GM12878 (cell line): ENCODE results near the gene SLC38A1. TPM values are rescaled to one million over a fixed set of nuclear protein-coding genes. Genes with fewer than 3 reads are reported as not detected.

ENCODE experiments used
- CBFB ChIP-seq: IDR thresholded peaks from 2 replicates; pipeline ENCODE4 v1.6.1; 2016; ENCODE audit warnings: antibody characterized with exemption, low read depth
- E4F1 ChIP-seq: fragments of 450-650 bp; IDR thresholded peaks from 2 replicates; pipeline ENCODE4 v1.6.1; 2018; ENCODE audit warnings: borderline replicate concordance, mild to moderate bottlenecking; ENCODE audit not compliant: partially characterized antibody
- FOXK2 ChIP-seq: fragments of 450-650 bp; IDR thresholded peaks from 2 replicates; pipeline ENCODE4 v1.6.1; 2017; ENCODE audit warnings: mild to moderate bottlenecking, moderate library complexity
- HCFC1 ChIP-seq: fragments of 150-350 bp; IDR thresholded peaks from 2 replicates; pipeline ENCODE4 v1.6.1; 2014; ENCODE audit warnings: low read length
- POLR2AphosphoS2 ChIP-seq: IDR thresholded peaks from 2 replicates; pipeline ENCODE4 v1.6.1; 2011; ENCODE audit warnings: low read depth, mild to moderate bottlenecking, low read length, improper control_type of control experiment, moderate library complexity
- WRNIP1 ChIP-seq: IDR thresholded peaks from 2 replicates; pipeline ENCODE4 v1.6.1; 2011; ENCODE audit warnings: low read depth, low read length, improper control_type of control experiment, borderline replicate concordance
- ZBTB4 ChIP-seq: fragments of 450-650 bp; formaldehyde crosslinking; IDR thresholded peaks from 2 replicates; pipeline ENCODE4 v1.4.0; 2022; ENCODE audit warnings: mild to moderate bottlenecking, moderate library complexity
- polyA plus RNA-seq, 11 experiments: library from polyadenylated mRNA; depleted of rRNA in 4 of 11; unstranded in 6 of 11; stranded (reverse) in 5 of 11; fragments of >200 nt; fragmentation: Nextera tagmentation in 4 of 11; fragmentation: Illumina TruSeq in 1 of 11; extraction: Ambion mirVana in 4 of 11; extraction: Trizol in 1 of 11; gene quantifications; 1 replicate in 1 of 11; 2 replicates in 10 of 11; pipeline versions ENCODE4 v1.2.1 to v1.2.3, GENCODE V29; 2011 to 2016; ENCODE audit warnings: inconsistent platforms in 2 of 11, missing spikeins in 2 of 11, low read depth in 1 of 11
- total RNA-seq, 4 experiments: library from RNA; depleted of rRNA in 3 of 4; stranded (reverse); fragments of >200 nt in 3 of 4; fragmentation: Illumina TruSeq in 1 of 4; extraction: Trizol in 1 of 4; gene quantifications; 2 replicates each; pipeline versions ENCODE4 v1.2.1 to v1.2.3, GENCODE V29; 2013 to 2021

Gene SLC38A1
- total and polyA plus RNA-seq, 10 of the 15 experiments (the other 5 are each of a cell fraction or from before 2014, with no cell fraction given), result 38.1 to 191 (median 144) TPM

GRCh38 chr12:46177837-46178608 lies 90.8 kb downstream of the SLC38A1 start (continued):
- TF ChIP-seq ZBTB4 (CRISPR knock-in tag), result no peak
- TF ChIP-seq CBFB, result no peak
- TF ChIP-seq HCFC1, result no peak
- no peak for TF ChIP-seq E4F1
- no peak for TF ChIP-seq WRNIP1
- no peak for TF ChIP-seq FOXK2
- no peak for TF ChIP-seq POLR2AphosphoS2
